Effector memory CD4-positive, alpha-beta T cell (primary cell): ENCODE data around the gene SETD2.
"Not testable (repeated sequence)": the region's sequence is repeated elsewhere in the genome, so short reads cannot be mapped to it uniquely, and the experiment has no call there.

Source experiments
- DNase-seq, 3 donors: peaks; one replicate each; pipeline ENCODE4 v3.0.0-alpha.2; 2020
- H3K27ac ChIP-seq: 2 replicates; pipeline ENCODE4 v1.7.0; 2013; ENCODE audit warnings: mild to moderate bottlenecking, low read length, moderate library complexity; ENCODE audit not compliant: insufficient read depth, poor library complexity, severe bottlenecking
- H3K27me3 ChIP-seq: replicated peaks from 2 replicates; pipeline ENCODE4 v1.7.0; 2013; ENCODE audit warnings: mild to moderate bottlenecking, low read length; ENCODE audit not compliant: insufficient read depth, control insufficient read depth, poor library complexity, severe bottlenecking
- H3K36me3 ChIP-seq: 2 replicates; pipeline ENCODE4 v1.7.0; 2013; ENCODE audit warnings: mild to moderate bottlenecking, low read length, moderate library complexity; ENCODE audit not compliant: control insufficient read depth, insufficient read depth
- H3K4me1 ChIP-seq: 2 replicates; pipeline ENCODE4 v1.7.0; 2013; ENCODE audit warnings: low read length, mild to moderate bottlenecking; ENCODE audit not compliant: control insufficient read depth, insufficient read depth, poor library complexity, severe bottlenecking
- H3K4me3 ChIP-seq: 2 replicates; pipeline ENCODE4 v1.7.0; 2013; ENCODE audit warnings: low read length, low read depth, mild to moderate bottlenecking; ENCODE audit not compliant: insufficient read depth, poor library complexity, severe bottlenecking
- H3K9me3 ChIP-seq: 2 replicates; pipeline ENCODE4 v1.7.0; 2013; ENCODE audit warnings: mild to moderate bottlenecking, low read length, moderate library complexity; ENCODE audit not compliant: control insufficient read depth

Gene SETD2

GRCh38 chr3:47047673-47048072 is 116.2 kb downstream of the SETD2 start:
- peaks cover 7% of the 10 kb centered on the region for H3K36me3 ChIP-seq
- H3K27ac ChIP-seq: no peak overlapping the region

GRCh38 chr3:47047069-47047468 is 116.8 kb downstream of the SETD2 start:
- DNase-seq: no peak
- Histone ChIP-seq H3K4me3 (no peak overlapping the region), H3K36me3 (peaks cover 13% of the 10 kb centered on the region), H3K27ac (no peak overlapping the region), H3K27me3 (no peaks in the 10 kb centered on the region), H3K9me3 (no peaks in the 10 kb centered on the region), H3K4me1 (no peaks in the 10 kb centered on the region)

More at GRCh38 chr3:47047673-47048072, 116.2 kb downstream of the SETD2 start:
- no peak for DNase-seq
- no peaks in the 10 kb centered on the region for H3K9me3 ChIP-seq
- H3K4me3 ChIP-seq: no peak overlapping the region
- H3K4me1 ChIP-seq: no peaks in the 10 kb centered on the region
- H3K27me3 ChIP-seq: no peaks in the 10 kb centered on the region

- Histone ChIP-seq H3K9me3 (no peaks in the 10 kb centered on the region), H3K36me3 (peaks cover 36% of the 10 kb centered on the region), H3K4me3 (no peak overlapping the region), H3K27ac (no peak overlapping the region), H3K4me1 (peaks cover 4% of the 10 kb centered on the region), H3K27me3 (no peaks in the 10 kb centered on the region)
- DNase-seq: no peak
Measured at GRCh38 chr3:47042231-47042791, 121.6 kb downstream of the SETD2 start.

- DNase-seq: no peak
- Histone ChIP-seq H3K4me3 (no peak overlapping the region), H3K36me3 (peaks cover 44% of the 10 kb centered on the region), H3K27me3 (no peaks in the 10 kb centered on the region), H3K9me3 (no peaks in the 10 kb centered on the region), H3K27ac (no peak overlapping the region), H3K4me1 (peaks cover 4% of the 10 kb centered on the region)
Measured at GRCh38 chr3:47041114-47041513, 122.8 kb downstream of the SETD2 start.

GRCh38 chr3:47037302-47037701 is 126.6 kb downstream of the SETD2 start:
- H3K27ac ChIP-seq: peak overlapping the region; percentile 59
- H3K36me3 ChIP-seq: peaks cover 55% of the 10 kb centered on the region
- not testable (repeated sequence) for H3K27me3 ChIP-seq, DNase-seq, H3K4me3 ChIP-seq, H3K9me3 ChIP-seq, H3K4me1 ChIP-seq

GRCh38 chr3:47036145-47036544 is 127.8 kb downstream of the SETD2 start:
- no peak for DNase-seq
- H3K27ac ChIP-seq: no peak overlapping the region
- H3K9me3 ChIP-seq: no peaks in the 10 kb centered on the region
- H3K27me3 ChIP-seq: no peaks in the 10 kb centered on the region
- H3K4me3 ChIP-seq: no peak overlapping the region
- H3K36me3 ChIP-seq: peaks cover 43% of the 10 kb centered on the region
- H3K4me1 ChIP-seq: peaks cover 4% of the 10 kb centered on the region

- H3K4me1 ChIP-seq: peaks cover 4% of the 10 kb centered on the region
- H3K36me3 ChIP-seq: peaks cover 38% of the 10 kb centered on the region
- no peak for DNase-seq
- no peaks in the 10 kb centered on the region for H3K27me3 ChIP-seq
- H3K9me3 ChIP-seq: no peaks in the 10 kb centered on the region
- H3K4me3 ChIP-seq: no peak overlapping the region
- no peak overlapping the region for H3K27ac ChIP-seq
Measured at GRCh38 chr3:47035645-47036044, 128.3 kb downstream of the SETD2 start.

- H3K9me3 ChIP-seq: no peaks in the 10 kb centered on the region
- no peak overlapping the region for H3K27ac ChIP-seq
- no peaks in the 10 kb centered on the region for H3K27me3 ChIP-seq
- no peak for DNase-seq
- peaks cover 4% of the 10 kb centered on the region for H3K4me1 ChIP-seq
- H3K4me3 ChIP-seq: no peak overlapping the region
- H3K36me3 ChIP-seq: peaks cover 34% of the 10 kb centered on the region
Measured at GRCh38 chr3:47034868-47035489, 128.9 kb downstream of the SETD2 start.

- not testable (repeated sequence) for H3K9me3 ChIP-seq, DNase-seq, H3K27ac ChIP-seq, H3K4me3 ChIP-seq, H3K4me1 ChIP-seq, H3K27me3 ChIP-seq
- peaks cover 24% of the 10 kb centered on the region for H3K36me3 ChIP-seq
Measured at GRCh38 chr3:47031041-47031440, 132.9 kb downstream of the SETD2 start.

- no peak for DNase-seq
- peaks cover 4% of the 10 kb centered on the region for H3K36me3 ChIP-seq
- no peaks in the 10 kb centered on the region for H3K4me1 ChIP-seq
- no peak overlapping the region for H3K27ac ChIP-seq
- no peaks in the 10 kb centered on the region for H3K9me3 ChIP-seq
- no peaks in the 10 kb centered on the region for H3K27me3 ChIP-seq
- no peak overlapping the region for H3K4me3 ChIP-seq
Measured at GRCh38 chr3:47028667-47029066, 135.2 kb downstream of the SETD2 start.
